ENCODE data around the gene GPR4. TPM values are rescaled to one million over a fixed set of nuclear protein-coding genes. Genes with fewer than 3 reads are reported as not detected.

GPR4 gene
- 1.2 TPM for polyA plus RNA-seq (2012; ENCODE audit: insufficient read length, low read depth)

DNA sequence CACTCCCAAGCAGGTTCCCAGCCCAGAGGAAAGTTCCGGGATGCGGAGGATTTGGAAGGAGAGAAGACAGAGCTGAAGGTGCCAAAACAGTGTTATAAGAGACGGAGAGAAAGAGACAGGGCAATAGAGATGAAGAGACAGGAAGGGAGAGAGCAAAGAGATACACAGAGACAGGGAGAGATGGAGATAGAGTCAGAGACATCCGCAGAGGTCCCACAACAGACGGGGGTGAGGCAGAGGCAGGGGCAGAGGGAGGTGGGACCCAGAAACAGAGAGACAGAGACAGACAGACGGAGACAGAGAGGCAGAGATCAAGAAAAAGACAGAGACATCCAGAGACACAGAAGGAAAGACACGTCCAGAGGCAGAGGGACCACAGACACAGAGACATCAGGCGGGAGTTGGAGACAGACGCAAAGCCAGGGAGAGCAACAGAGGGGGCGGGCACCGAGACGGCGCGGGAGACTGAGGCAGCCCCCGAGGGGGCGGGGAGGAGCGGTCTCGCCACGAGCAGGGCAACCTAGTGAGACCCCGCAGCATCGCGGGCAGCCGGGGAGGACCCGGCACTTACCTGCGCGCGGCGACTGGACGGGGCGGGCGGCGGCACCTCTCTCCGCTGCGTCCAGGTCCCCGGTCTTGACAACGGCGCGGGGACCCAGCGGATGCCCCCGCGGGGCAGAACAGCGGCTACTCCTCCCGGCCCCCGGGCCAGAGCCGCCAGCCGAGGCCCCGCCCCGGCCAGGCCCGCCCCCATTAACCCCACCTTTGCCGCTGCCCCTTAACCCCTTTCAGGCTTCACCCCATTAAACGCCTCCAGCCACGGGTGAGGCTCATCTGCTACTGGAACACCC lies at the start of gene GPR4:
Gene GPR4, minus strand, starts transcription at position 689 of the 851 bp plus-strand sequence. CDS start 10,346 bp downstream, outside the sequence.
- TF ChIP-seq SIN3A (IDR thresholded peaks at IDR 0.05; ENCODE audit: borderline replicate concordance, insufficient read depth, low read length) (no peak), POLR2AphosphoS5 (IDR thresholded peaks at IDR 0.05; ENCODE audit: low read depth, low read length) (no peak), TAF1 (IDR thresholded peaks at IDR 0.05; ENCODE audit: borderline replicate concordance, insufficient read depth, low read length) (no peak), FOXP2 (optimal IDR thresholded peaks at IDR 0.05; ENCODE audit: borderline replicate concordance, extremely low read depth, extremely low read length, insufficient read depth) (no peak), REST (IDR thresholded peaks at IDR 0.05; ENCODE audit: insufficient read depth in 1 of 2, low read depth in 2 of 2, low read length in 2 of 2) (no peak)

DNA sequence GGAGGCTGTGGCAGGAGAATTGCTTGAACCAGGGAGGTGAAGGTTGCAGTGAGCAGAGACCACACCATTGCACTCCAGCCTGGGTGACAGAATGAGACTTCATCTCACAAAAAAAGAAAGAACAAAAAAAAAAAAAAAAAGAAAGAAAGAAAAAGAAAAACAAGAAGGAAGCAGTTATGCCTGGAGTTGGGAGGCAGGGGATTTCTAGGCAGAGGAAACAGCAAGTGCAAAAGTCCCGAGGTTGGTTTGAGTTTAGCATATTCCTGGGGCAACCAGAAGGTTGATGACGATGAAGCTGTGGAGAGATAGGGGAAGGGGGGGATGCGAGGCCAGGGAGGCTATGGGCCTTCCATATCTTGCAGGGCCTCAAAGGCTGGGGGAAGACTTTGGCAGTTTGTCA lies 48.7 kb upstream of the GPR4 start:
- no peak for TF ChIP-seq TAF1 (IDR thresholded peaks at IDR 0.05; ENCODE audit: borderline replicate concordance, insufficient read depth, low read length)
- TF ChIP-seq FOXP2 (optimal IDR thresholded peaks at IDR 0.05; ENCODE audit: borderline replicate concordance, extremely low read depth, extremely low read length, insufficient read depth) = no peak
- no peak for TF ChIP-seq REST (IDR thresholded peaks at IDR 0.05; ENCODE audit: insufficient read depth in 1 of 2, low read depth in 2 of 2, low read length in 2 of 2)
- TF ChIP-seq POLR2AphosphoS5 (IDR thresholded peaks at IDR 0.05; ENCODE audit: low read depth, low read length) = no peak
- no peak for TF ChIP-seq SIN3A (IDR thresholded peaks at IDR 0.05; ENCODE audit: borderline replicate concordance, insufficient read depth, low read length)

GRCh38 chr19:45646345-45646698 lies 44.3 kb upstream of the GPR4 start:
- TF ChIP-seq REST (IDR thresholded peaks at IDR 0.05; ENCODE audit: insufficient read depth in 1 of 2, low read depth in 2 of 2, low read length in 2 of 2) = peak; percentile 68 to 88; a peak in 3 of 4 replicates
- TF ChIP-seq SIN3A (IDR thresholded peaks at IDR 0.05; ENCODE audit: borderline replicate concordance, insufficient read depth, low read length) = no peak

DNA sequence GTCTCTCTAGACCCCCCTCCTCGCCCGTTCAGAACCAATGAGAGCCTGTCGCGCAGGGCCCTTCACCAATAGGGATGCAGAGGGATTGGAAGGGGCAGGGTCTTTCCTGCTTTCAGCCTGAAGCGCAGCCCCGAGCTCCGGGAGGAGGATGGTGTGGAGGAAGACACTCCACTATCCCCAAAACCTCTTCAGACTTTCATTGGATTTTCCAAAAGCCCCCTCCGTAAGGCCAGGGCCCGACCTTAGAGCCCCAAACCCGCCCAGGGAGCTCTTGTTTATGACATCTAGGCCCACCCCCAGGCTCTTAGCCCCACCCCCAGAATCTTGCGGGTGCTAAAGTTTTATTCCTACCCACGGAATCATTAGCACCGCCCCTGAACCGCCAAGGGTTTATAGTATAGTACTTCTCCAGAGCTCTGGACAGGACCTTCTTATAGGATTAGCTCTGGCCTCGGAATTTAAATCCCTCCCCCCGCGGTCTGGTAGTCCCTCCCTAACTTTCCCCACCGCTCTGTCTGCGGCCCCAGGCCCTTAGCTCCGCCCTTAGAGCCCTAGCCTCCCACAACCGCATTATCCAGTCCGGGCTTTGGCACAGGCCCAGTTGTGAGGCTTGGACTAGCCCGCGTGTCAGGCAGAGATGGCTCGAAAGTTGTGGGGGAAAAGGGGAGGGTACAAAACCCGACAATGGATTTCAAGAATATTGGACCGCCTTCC lies 43.8 kb upstream of the GPR4 start:
- TF ChIP-seq POLR2AphosphoS5 (IDR thresholded peaks at IDR 0.05; ENCODE audit: low read depth, low read length) (no peak), FOXP2 (optimal IDR thresholded peaks at IDR 0.05; ENCODE audit: borderline replicate concordance, extremely low read depth, extremely low read length, insufficient read depth) (peak; percentile 75)

- TF ChIP-seq FOXP2 (optimal IDR thresholded peaks at IDR 0.05; ENCODE audit: borderline replicate concordance, extremely low read depth, extremely low read length, insufficient read depth) = no peak
- no peak for TF ChIP-seq SIN3A (IDR thresholded peaks at IDR 0.05; ENCODE audit: borderline replicate concordance, insufficient read depth, low read length)
- no peak for TF ChIP-seq TAF1 (IDR thresholded peaks at IDR 0.05; ENCODE audit: borderline replicate concordance, insufficient read depth, low read length)
Observed at GRCh38 chr19:45645068-45645630, 43.1 kb upstream of the GPR4 start.
